ENCODE measurements around the gene SETD7. TPM values are rescaled to one million over a fixed set of nuclear protein-coding genes. Genes with fewer than 3 reads are reported as not detected.

SETD7 gene
- total and polyA plus RNA-seq, 2 donors (not counting 1 experiment from before 2014, with no cell fraction given) = 37.5 to 80.8 TPM

GRCh38 chr4:139457318-139457717, 98.7 kb downstream of the SETD7 start:
- no peak for DNase-seq (ENCODE audit: low read depth in 2 of 2)
- no peaks in the 10 kb centered on the region for H4K20me1 ChIP-seq (ENCODE audit: control insufficient read depth, extremely low read depth, insufficient read depth, low read length)
- peaks cover 40% of the 10 kb centered on the region for H3K79me2 ChIP-seq (ENCODE audit: control insufficient read depth, insufficient read depth, low read length)
- no peak overlapping the region for H3K4me2 ChIP-seq (ENCODE audit: extremely low read depth, insufficient read depth, low read length)
- H3K9ac ChIP-seq (ENCODE audit: insufficient read depth, low read length) = no peak overlapping the region
- no peak for TF ChIP-seq EZH2 (IDR thresholded peaks at IDR 0.05; ENCODE audit: low read length, missing control alignments)
- no peak for TF ChIP-seq CTCF (conservative IDR thresholded peaks at IDR 0.05 in 1 of 2, IDR thresholded peaks at IDR 0.05 in 1 of 2; ENCODE audit: low read depth in 1 of 2, low read length in 2 of 2)
- no peaks in the 10 kb centered on the region for H3K9me3 ChIP-seq (ENCODE audit: control insufficient read depth, insufficient read depth, low read depth, low read length)
- no peak overlapping the region for H3K4me3 ChIP-seq (replicated peaks in 1 of 4; ENCODE audit: control extremely low read depth in 1 of 4, insufficient read depth in 1 of 4, low read depth in 3 of 4, low read length in 4 of 4)
- H3K27me3 ChIP-seq (ENCODE audit: control insufficient read depth, insufficient read depth, low read length) = no peaks in the 10 kb centered on the region
- no peak overlapping the region for H2AFZ ChIP-seq (ENCODE audit: low read length)
- no peaks in the 10 kb centered on the region for H3K36me3 ChIP-seq (ENCODE audit: control insufficient read depth, insufficient read depth, low read length)
- peaks cover 6% of the 10 kb centered on the region for H3K4me1 ChIP-seq (ENCODE audit: control insufficient read depth, extremely low read depth, insufficient read depth, low read length)
- H3K27ac ChIP-seq (ENCODE audit: insufficient read depth, low read length) = no peak overlapping the region

GRCh38 chr4:139455126-139455538, 100.9 kb downstream of the SETD7 start:
- H3K27ac ChIP-seq (ENCODE audit: insufficient read depth, low read length) = no peak overlapping the region
- no peaks in the 10 kb centered on the region for H4K20me1 ChIP-seq (ENCODE audit: control insufficient read depth, extremely low read depth, insufficient read depth, low read length)
- H3K79me2 ChIP-seq (ENCODE audit: control insufficient read depth, insufficient read depth, low read length) = peaks cover 40% of the 10 kb centered on the region
- no peaks in the 10 kb centered on the region for H3K27me3 ChIP-seq (ENCODE audit: control insufficient read depth, insufficient read depth, low read length)
- no peak for DNase-seq (ENCODE audit: low read depth in 2 of 2)
- H3K9me3 ChIP-seq (ENCODE audit: control insufficient read depth, insufficient read depth, low read depth, low read length) = no peaks in the 10 kb centered on the region
- TF ChIP-seq EZH2 (IDR thresholded peaks at IDR 0.05; ENCODE audit: low read length, missing control alignments) (no peak), CTCF (conservative IDR thresholded peaks at IDR 0.05 in 1 of 2, IDR thresholded peaks at IDR 0.05 in 1 of 2; ENCODE audit: low read depth in 1 of 2, low read length in 2 of 2) (no peak)
- H2AFZ ChIP-seq (ENCODE audit: low read length) = no peak overlapping the region
- H3K4me1 ChIP-seq (ENCODE audit: control insufficient read depth, extremely low read depth, insufficient read depth, low read length) = peaks cover 10% of the 10 kb centered on the region
- peak overlapping the region; percentile 93 for H3K4me2 ChIP-seq (ENCODE audit: extremely low read depth, insufficient read depth, low read length)
- H3K9ac ChIP-seq (ENCODE audit: insufficient read depth, low read length) = no peak overlapping the region
- H3K36me3 ChIP-seq (ENCODE audit: control insufficient read depth, insufficient read depth, low read length) = no peaks in the 10 kb centered on the region
- peak overlapping the region; percentile 79 to 100 (median 94) for H3K4me3 ChIP-seq (replicated peaks in 1 of 4; ENCODE audit: control extremely low read depth in 1 of 4, insufficient read depth in 1 of 4, low read depth in 3 of 4, low read length in 4 of 4)

- peak within 1 kb of the TSS; percentile 91 for H3K27ac ChIP-seq (ENCODE audit: insufficient read depth, low read length)
- H3K36me3 ChIP-seq (ENCODE audit: control insufficient read depth, insufficient read depth, low read length) = no peaks in the 10 kb centered on the region
- peaks cover 10% of the 10 kb centered on the region for H3K4me1 ChIP-seq (ENCODE audit: control insufficient read depth, extremely low read depth, insufficient read depth, low read length)
- peak within 1 kb of the TSS; percentile 93 for H3K4me2 ChIP-seq (ENCODE audit: extremely low read depth, insufficient read depth, low read length)
- no peaks in the 10 kb centered on the region for H3K27me3 ChIP-seq (ENCODE audit: control insufficient read depth, insufficient read depth, low read length)
- H3K4me3 ChIP-seq (replicated peaks in 1 of 4; ENCODE audit: control extremely low read depth in 1 of 4, insufficient read depth in 1 of 4, low read depth in 3 of 4, low read length in 4 of 4) = peak within 1 kb of the TSS; percentile 79 to 100 (median 94)
- H2AFZ ChIP-seq (ENCODE audit: low read length) = peak within 1 kb of the TSS; percentile 94
- peak; percentile 89 to 90 for DNase-seq (ENCODE audit: low read depth in 2 of 2)
- H3K79me2 ChIP-seq (ENCODE audit: control insufficient read depth, insufficient read depth, low read length) = peaks cover 39% of the 10 kb centered on the region
- TF ChIP-seq EZH2 (IDR thresholded peaks at IDR 0.05; ENCODE audit: low read length, missing control alignments) (no peak), CTCF (conservative IDR thresholded peaks at IDR 0.05 in 1 of 2, IDR thresholded peaks at IDR 0.05 in 1 of 2; ENCODE audit: low read depth in 1 of 2, low read length in 2 of 2) (no peak)
- no peaks in the 10 kb centered on the region for H4K20me1 ChIP-seq (ENCODE audit: control insufficient read depth, extremely low read depth, insufficient read depth, low read length)
- H3K9ac ChIP-seq (ENCODE audit: insufficient read depth, low read length) = peak within 1 kb of the TSS; percentile 98
- no peaks in the 10 kb centered on the region for H3K9me3 ChIP-seq (ENCODE audit: control insufficient read depth, insufficient read depth, low read depth, low read length)
Observed at GRCh38 chr4:139454111-139455045, 101.6 kb downstream of the SETD7 start, which contains the start of gene RAB33B. Gene RAB33B (plus strand): TSS chr4:139454121. CDS start chr4:139454196, 75 bp downstream.

Measured in fibroblast of lung (primary cell).